ENCODE measurements around the gene C4orf33. TPM values are rescaled to one million over a fixed set of nuclear protein-coding genes. Genes with fewer than 3 reads are reported as not detected.

The C4orf33 gene
- total RNA-seq, 2 experiments from 2014 or later: 11.8 to 18.6 TPM

DNA sequence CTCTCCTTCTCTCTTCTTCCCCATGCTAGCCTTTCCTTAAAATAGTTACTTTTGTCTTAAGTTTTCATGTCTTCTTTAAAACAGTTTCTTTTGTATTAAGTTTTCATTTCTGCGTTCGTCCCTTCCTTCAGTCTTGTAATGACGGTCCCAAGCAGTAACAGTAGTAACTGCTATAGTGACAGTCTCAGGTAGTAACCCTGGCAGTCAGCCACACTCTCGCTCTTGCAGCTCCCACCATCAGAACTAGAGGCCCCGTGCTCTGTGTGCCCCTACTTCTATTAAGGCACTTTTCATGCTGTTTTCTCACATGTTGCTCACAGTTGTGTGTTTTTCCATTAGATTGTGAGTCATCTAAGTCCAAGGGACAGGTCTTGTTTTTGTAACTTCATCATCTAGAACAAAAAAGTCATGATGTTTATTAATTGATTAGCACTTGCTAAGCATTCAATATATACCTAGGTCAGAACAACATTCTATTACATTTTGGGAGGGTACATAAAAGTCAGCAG, 49.3 kb downstream of the C4orf33 start:
- Histone ChIP-seq H3K9me3 (ENCODE audit: low read length) (no peaks in the 10 kb centered on the region), H2AFZ (ENCODE audit: low read length) (no peak overlapping the region), H3K4me1 (ENCODE audit: insufficient read depth, low read length, poor library complexity, severe bottlenecking) (no peaks in the 10 kb centered on the region), H3K79me2 (ENCODE audit: insufficient read depth, low read depth, low read length) (no peaks in the 10 kb centered on the region), H3K9me2 (ENCODE audit: insufficient read depth, low read length) (no peaks in the 10 kb centered on the region), H4K20me1 (ENCODE audit: insufficient read depth, low read length) (no peaks in the 10 kb centered on the region), H3K4me2 (ENCODE audit: low read length) (no peak overlapping the region), H3K36me3 (ENCODE audit: insufficient read depth, low read length) (no peaks in the 10 kb centered on the region), H3K4me3 (ENCODE audit: low read depth, low read length, poor library complexity, severe bottlenecking) (no peak overlapping the region), H3K27ac (ENCODE audit: low read depth, low read length, poor library complexity, severe bottlenecking) (no peak overlapping the region)
- no TSS peak for BruUV-seq (replicated peaks)
- DNase-seq (ENCODE audit: low spot score): no peak
- TF ChIP-seq, protein P1, sequence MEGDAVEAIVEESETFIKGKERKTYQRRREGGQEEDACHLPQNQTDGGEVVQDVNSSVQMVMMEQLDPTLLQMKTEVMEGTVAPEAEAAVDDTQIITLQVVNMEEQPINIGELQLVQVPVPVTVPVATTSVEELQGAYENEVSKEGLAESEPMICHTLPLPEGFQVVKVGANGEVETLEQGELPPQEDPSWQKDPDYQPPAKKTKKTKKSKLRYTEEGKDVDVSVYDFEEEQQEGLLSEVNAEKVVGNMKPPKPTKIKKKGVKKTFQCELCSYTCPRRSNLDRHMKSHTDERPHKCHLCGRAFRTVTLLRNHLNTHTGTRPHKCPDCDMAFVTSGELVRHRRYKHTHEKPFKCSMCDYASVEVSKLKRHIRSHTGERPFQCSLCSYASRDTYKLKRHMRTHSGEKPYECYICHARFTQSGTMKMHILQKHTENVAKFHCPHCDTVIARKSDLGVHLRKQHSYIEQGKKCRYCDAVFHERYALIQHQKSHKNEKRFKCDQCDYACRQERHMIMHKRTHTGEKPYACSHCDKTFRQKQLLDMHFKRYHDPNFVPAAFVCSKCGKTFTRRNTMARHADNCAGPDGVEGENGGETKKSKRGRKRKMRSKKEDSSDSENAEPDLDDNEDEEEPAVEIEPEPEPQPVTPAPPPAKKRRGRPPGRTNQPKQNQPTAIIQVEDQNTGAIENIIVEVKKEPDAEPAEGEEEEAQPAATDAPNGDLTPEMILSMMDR (conservative IDR thresholded peaks at IDR 0.05; ENCODE audit: low read length): no peak
- TF ChIP-seq EZH2phosphoT487 (IDR thresholded peaks at IDR 0.05; ENCODE audit: borderline replicate concordance, low read depth, low read length): no peak
- ChIA-PET POLR2A (interaction anchor here (0.6 kb wide), 1 partner anchor 1546 kb away, joined by 4 read pairs; no protein-coding TSS in a partner anchor), CTCF (ENCODE audit: unreplicated experiment) (no interaction called here)
- intact Hi-C loops (cut with micrococcal nuclease; ENCODE audit: unreplicated experiment): no loop called here

DNA sequence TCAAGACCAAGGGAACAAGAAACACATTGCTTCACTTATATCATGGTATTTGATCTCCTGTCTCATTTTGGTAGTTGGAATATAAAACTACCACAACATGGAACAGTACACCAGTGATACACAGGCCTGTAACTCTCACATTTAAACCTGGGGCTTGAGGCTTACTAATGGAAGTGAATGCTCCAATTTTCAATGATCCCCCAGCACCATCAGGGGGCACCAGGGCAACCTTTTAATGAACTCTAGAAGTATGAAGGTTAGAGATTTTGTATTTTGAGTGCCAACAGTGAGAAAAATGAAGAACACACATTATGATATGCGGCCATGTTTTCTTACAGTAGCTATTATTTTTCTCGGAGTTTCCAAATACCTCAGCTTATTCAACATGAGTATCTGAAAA, 50.7 kb downstream of the C4orf33 start:
- Histone ChIP-seq H3K9me3 (ENCODE audit: low read length) (no peaks in the 10 kb centered on the region), H3K27ac (ENCODE audit: low read depth, low read length, poor library complexity, severe bottlenecking) (no peak overlapping the region), H3K4me2 (ENCODE audit: low read length) (no peak overlapping the region), H3K4me1 (ENCODE audit: insufficient read depth, low read length, poor library complexity, severe bottlenecking) (no peaks in the 10 kb centered on the region), H4K20me1 (ENCODE audit: insufficient read depth, low read length) (no peaks in the 10 kb centered on the region), H2AFZ (ENCODE audit: low read length) (no peak overlapping the region), H3K36me3 (ENCODE audit: insufficient read depth, low read length) (no peaks in the 10 kb centered on the region), H3K79me2 (ENCODE audit: insufficient read depth, low read depth, low read length) (no peaks in the 10 kb centered on the region), H3K4me3 (ENCODE audit: low read depth, low read length, poor library complexity, severe bottlenecking) (no peak overlapping the region), H3K9me2 (ENCODE audit: insufficient read depth, low read length) (no peaks in the 10 kb centered on the region)
- BruUV-seq (replicated peaks): no TSS peak
- intact Hi-C loops (cut with micrococcal nuclease; ENCODE audit: unreplicated experiment): no loop called here
- no peak for TF ChIP-seq EZH2phosphoT487 (IDR thresholded peaks at IDR 0.05; ENCODE audit: borderline replicate concordance, low read depth, low read length)
- TF ChIP-seq, protein P1 (conservative IDR thresholded peaks at IDR 0.05; ENCODE audit: low read length): peak; percentile 39; the same call in 1 of the 2 replicates
- no peak for DNase-seq (ENCODE audit: low spot score)
- CTCF ChIA-PET (ENCODE audit: unreplicated experiment): no interaction called here
- POLR2A ChIA-PET: interaction anchor here (0.6 to 0.7 kb wide), 2 partner anchors 13 to 1043 kb away, joined by 3 read pairs; no protein-coding TSS in a partner anchor

DNA sequence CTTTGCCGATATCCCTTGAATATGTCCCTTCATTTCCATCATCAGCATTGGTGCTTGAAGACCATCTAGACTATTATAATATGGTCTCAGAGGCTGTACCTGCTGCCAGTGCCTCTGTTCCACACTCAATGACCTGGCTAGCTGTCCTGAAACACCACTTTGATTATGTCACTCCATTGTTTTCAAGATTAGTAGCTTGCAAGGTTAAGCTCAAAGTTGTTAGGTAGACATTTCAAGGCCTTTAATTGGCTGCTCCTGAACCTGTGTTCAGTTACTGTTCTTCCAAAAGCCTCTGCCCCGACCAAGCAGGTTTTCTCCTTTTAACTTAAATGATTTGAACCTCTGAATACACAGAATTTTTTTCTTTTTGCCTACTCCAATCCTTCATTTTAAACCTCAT, 52.9 kb downstream of the C4orf33 start:
- ChIA-PET POLR2A (no interaction called here), CTCF (ENCODE audit: unreplicated experiment) (no interaction called here)
- no TSS peak for BruUV-seq (replicated peaks)

More for the DNA sequence above, 52.9 kb downstream of the C4orf33 start:
- DNase-seq (ENCODE audit: low spot score): no peak
- TF ChIP-seq, protein P1 (conservative IDR thresholded peaks at IDR 0.05; ENCODE audit: low read length): no peak
- no peak for TF ChIP-seq EZH2phosphoT487 (IDR thresholded peaks at IDR 0.05; ENCODE audit: borderline replicate concordance, low read depth, low read length)
- Histone ChIP-seq H2AFZ (ENCODE audit: low read length) (no peak overlapping the region), H4K20me1 (ENCODE audit: insufficient read depth, low read length) (no peaks in the 10 kb centered on the region), H3K4me1 (ENCODE audit: insufficient read depth, low read length, poor library complexity, severe bottlenecking) (no peaks in the 10 kb centered on the region), H3K9me3 (ENCODE audit: low read length) (no peaks in the 10 kb centered on the region), H3K79me2 (ENCODE audit: insufficient read depth, low read depth, low read length) (no peaks in the 10 kb centered on the region), H3K4me3 (ENCODE audit: low read depth, low read length, poor library complexity, severe bottlenecking) (no peak overlapping the region), H3K36me3 (ENCODE audit: insufficient read depth, low read length) (no peaks in the 10 kb centered on the region), H3K4me2 (ENCODE audit: low read length) (no peak overlapping the region), H3K9me2 (ENCODE audit: insufficient read depth, low read length) (no peaks in the 10 kb centered on the region), H3K27ac (ENCODE audit: low read depth, low read length, poor library complexity, severe bottlenecking) (no peak overlapping the region)
- intact Hi-C loops (cut with micrococcal nuclease; ENCODE audit: unreplicated experiment): no loop called here
